BLaER1 treated with 17β-estradiol and CSF1 and Interleukin-3, amounts not matched to agents 10 nM and 100 nM (cell line): ENCODE data around the gene CDCA4.
"Not testable (repeated sequence)": the region's sequence is repeated elsewhere in the genome, so short reads cannot be mapped to it uniquely, and the experiment has no call there.

ENCODE experiments used
- H3K27ac ChIP-seq, 11 experiments: shearing (Covaris generic); formaldehyde crosslinking; 2 replicates each; pipeline ENCODE4 v1.8.1; 2022
- H3K27me3 ChIP-seq, 11 experiments: shearing (Covaris generic); formaldehyde crosslinking; 2 replicates each; pipeline ENCODE4 v1.8.1; 2022
- H3K36me3 ChIP-seq, 11 experiments: shearing (Covaris generic); formaldehyde crosslinking; 2 replicates each; pipeline ENCODE4 v1.8.1; 2022
- H3K4me1 ChIP-seq, 10 experiments: shearing (Covaris generic); formaldehyde crosslinking; 2 replicates each; pipeline ENCODE4 v1.8.1; 2022
- H3K4me2 ChIP-seq, 11 experiments: shearing (Covaris generic); formaldehyde crosslinking; 2 replicates each; pipeline ENCODE4 v1.8.1; 2022
- H3K4me3 ChIP-seq, 10 experiments: shearing (Covaris generic); formaldehyde crosslinking; 2 replicates each; pipeline ENCODE4 v1.8.1; 2022
- H3K9ac ChIP-seq, 11 experiments: shearing (Covaris generic); formaldehyde crosslinking; 2 replicates each; pipeline ENCODE4 v1.8.1; 2022
- H3K9me3 ChIP-seq, 11 experiments: shearing (Covaris generic); formaldehyde crosslinking; replicated peaks in 1 of 11; 2 replicates each; pipeline ENCODE4 v1.8.1; 2022
- H4K20me1 ChIP-seq, 11 experiments: shearing (Covaris generic); formaldehyde crosslinking; 2 replicates each; pipeline ENCODE4 v1.8.1; 2022
- Cebpa-rat ChIP-seq, 11 experiments: shearing (Covaris generic); IDR thresholded peaks; 2 replicates each; pipeline ENCODE4 v1.8.1; 2022

CDCA4 gene

DNA sequence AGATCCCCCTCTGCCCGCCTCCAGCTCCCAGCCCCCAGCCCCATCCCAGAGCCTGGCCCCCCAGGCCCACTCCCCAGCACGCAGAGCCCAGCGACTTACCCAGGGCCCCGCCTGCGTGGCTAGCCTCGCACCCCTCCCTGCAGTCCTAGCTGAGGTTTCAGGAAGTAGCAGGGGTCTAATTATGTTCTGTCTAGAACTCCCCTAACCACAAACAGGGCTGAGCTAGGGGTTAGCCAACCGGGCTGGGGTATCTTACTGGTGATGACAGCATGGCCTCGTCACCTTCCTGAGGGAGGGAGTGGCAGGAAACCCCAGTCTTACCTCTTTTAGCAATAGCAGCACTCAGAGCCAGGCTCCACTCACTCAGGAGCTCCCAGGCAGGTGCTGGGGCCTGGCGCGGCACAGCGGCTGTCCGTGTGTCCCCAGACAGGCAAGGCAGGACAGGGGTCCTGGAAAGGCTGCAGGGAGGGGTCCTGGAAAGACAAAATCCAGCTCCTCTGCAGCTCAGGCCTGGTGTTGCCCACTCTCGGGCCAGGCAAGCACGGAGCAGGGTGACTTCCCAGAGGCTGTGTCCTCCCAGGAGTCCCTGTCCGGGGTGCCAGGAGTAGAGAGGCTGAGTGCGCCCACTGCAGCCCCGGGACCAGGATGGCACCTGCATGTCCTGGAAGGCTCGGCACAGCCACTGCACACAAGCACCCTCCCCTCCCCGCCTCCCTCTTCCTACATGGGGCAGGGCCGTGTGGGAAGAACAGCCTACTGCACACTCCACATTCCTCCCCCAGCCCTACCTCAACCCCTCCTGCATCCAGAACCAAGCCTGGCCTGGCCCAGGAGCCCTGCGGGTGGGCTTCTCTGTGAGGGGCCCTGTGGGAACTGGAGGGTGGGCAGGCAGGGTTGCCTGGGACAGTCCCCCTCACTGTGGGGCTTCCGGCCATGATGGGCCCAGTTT lies 44.7 kb upstream of the CDCA4 start, which contains the start of gene GPR132:
Gene GPR132 (minus strand): TSS at position 151 of the 949 bp plus-strand sequence. CDS start 10,010 bp downstream, outside the sequence.
- peak within 1 kb of the TSS; percentile 96 to 100 (median 98) for H3K4me2 ChIP-seq
- peak within 1 kb of the TSS; percentile 79 to 96 (median 93) for H3K27ac ChIP-seq
- TF ChIP-seq Cebpa-rat (IDR thresholded peaks at IDR 0.05) = peak in 9 of 11 experiments; percentile 16 to 89 (median 63); a peak in 13 of 22 replicates
- peaks cover 0 to 15% (median 0%) of the 10 kb centered on the region in 11 experiments; a peak in 6 of 22 replicates for H4K20me1 ChIP-seq
- no peaks in the 10 kb centered on the region for H3K36me3 ChIP-seq
- H3K4me3 ChIP-seq = peak within 1 kb of the TSS; percentile 57 to 82 (median 71)
- H3K9ac ChIP-seq = peak within 1 kb of the TSS; percentile 80 to 93 (median 87)
- no peaks in the 10 kb centered on the region for H3K9me3 ChIP-seq
- no peaks in the 10 kb centered on the region for H3K27me3 ChIP-seq
- H3K4me1 ChIP-seq = peaks cover 92 to 100% (median 97%) of the 10 kb centered on the region in 10 experiments

DNA sequence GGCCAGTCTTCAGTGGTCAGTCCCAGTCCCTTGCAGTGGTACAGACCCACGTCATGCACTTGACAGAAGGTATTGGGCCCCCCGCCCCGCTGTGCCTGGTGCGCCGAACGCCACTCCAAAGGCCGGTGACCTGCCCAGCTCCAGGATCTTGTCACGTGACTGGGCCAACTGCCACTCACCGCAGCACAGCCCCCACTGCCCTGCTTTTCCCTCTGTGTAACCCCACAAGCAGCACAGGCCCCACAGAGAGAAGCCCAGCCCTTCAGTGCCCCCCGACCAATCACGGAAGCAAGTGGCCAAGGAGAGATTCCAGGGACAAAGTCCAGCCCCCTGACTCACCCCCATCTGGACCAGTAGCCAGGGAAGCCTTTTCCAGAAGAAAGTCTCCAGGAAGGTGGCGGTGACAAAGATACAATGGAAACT lies 43.8 kb upstream of the CDCA4 start:
- Histone ChIP-seq H3K4me3 (peak overlapping the region; percentile 57 to 82 (median 71)), H3K27ac (peak overlapping the region; percentile 79 to 96 (median 93)), H3K36me3 (no peaks in the 10 kb centered on the region), H3K4me1 (peaks cover 92 to 100% (median 97%) of the 10 kb centered on the region in 10 experiments), H3K4me2 (peak overlapping the region; percentile 96 to 100 (median 98)), H4K20me1 (peaks cover 0 to 23% (median 0%) of the 10 kb centered on the region in 11 experiments; a peak in 8 of 22 replicates), H3K9me3 (no peaks in the 10 kb centered on the region), H3K27me3 (no peaks in the 10 kb centered on the region), H3K9ac (peak overlapping the region; percentile 80 to 93 (median 87))
- no peak for TF ChIP-seq Cebpa-rat (IDR thresholded peaks at IDR 0.05)

DNA sequence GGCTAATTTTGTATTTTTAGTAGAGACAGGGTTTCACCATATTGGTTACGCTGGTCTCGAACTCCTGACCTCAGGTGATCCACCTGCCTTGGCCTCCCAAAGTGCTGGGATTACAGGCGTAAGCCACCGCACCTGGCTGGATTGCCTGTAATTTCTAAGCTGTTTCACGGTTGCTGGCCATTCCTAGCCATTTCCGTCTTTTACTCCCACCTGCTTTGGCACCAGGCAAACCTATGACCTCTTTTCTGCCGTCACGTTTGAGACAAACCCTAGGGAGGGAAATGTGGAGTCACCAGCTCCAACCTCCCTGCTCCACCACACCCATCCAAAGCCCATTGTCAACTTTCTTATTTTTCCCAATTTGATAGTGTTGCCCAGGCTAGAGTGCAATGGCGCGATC lies 43.1 kb upstream of the CDCA4 start:
- Histone ChIP-seq H3K4me3 (peak overlapping the region; percentile 57 to 82 (median 71)), H3K9me3 (no peaks in the 10 kb centered on the region), H4K20me1 (peaks cover 0 to 27% (median 5%) of the 10 kb centered on the region in 11 experiments; a peak in 17 of 22 replicates), H3K27me3 (no peaks in the 10 kb centered on the region), H3K36me3 (no peaks in the 10 kb centered on the region), H3K27ac (peak overlapping the region; percentile 79 to 96 (median 93)), H3K9ac (peak overlapping the region; percentile 80 to 93 (median 87); a peak in 20 of 22 replicates), H3K4me2 (peak overlapping the region; percentile 96 to 100 (median 98)), H3K4me1 (peaks cover 92 to 100% (median 99%) of the 10 kb centered on the region in 10 experiments)
- no peak for TF ChIP-seq Cebpa-rat (IDR thresholded peaks at IDR 0.05)

DNA sequence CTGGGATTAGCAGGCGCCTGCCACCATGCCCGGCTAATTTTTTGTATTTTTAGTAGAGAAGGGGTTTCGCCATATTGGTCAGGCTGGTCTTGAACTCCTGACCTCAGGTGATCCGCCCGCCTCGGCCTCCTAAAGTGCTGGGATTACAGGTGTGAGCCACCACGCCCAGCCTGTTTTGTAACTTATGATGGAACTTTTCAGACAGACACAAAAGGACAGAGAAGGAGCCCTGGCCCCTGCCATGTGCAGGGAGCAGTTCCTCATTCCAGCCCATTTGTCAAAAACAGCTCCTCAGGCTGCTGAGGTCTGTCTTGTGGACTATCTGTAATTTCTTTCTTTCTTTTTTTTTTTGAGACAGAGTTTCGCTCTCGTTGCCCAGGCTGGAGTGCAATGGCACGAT lies 42.6 kb upstream of the CDCA4 start:
- Histone ChIP-seq H4K20me1 (peaks cover 0 to 32% (median 10%) of the 10 kb centered on the region in 11 experiments; a peak in 17 of 22 replicates), H3K4me1 (peaks cover 92 to 100% (median 99%) of the 10 kb centered on the region in 10 experiments), H3K4me3 (peak overlapping the region in 8 of 10 experiments; percentile 57 to 82 (median 72); a peak in 15 of 20 replicates), H3K9ac (peak overlapping the region; percentile 20 to 93 (median 87); a peak in 21 of 22 replicates), H3K27ac (peak overlapping the region; percentile 79 to 96 (median 93); a peak in 21 of 22 replicates), H3K4me2 (peak overlapping the region; percentile 96 to 100 (median 98))
- H3K9me3 ChIP-seq, H3K27me3 ChIP-seq, H3K36me3 ChIP-seq: not testable (repeated sequence)

DNA sequence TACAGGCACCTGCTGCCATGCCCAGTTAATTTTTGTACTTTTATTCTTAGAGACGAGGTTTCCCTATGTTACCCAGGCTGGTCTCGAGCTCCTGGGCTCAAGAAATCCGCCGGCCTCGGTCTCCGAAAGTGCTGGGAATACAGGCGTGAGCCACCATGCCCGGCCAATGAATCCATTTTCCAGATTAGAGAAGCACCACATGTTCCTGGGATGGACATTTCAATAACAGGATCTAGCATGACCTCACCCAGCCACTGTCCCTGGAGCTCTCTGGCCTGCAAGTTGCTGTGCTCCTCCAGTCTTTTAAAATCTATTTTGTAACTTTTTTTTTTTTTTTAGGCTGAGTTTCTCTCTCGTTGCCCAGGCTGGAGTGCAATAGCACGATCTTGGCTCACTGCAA lies 42.2 kb upstream of the CDCA4 start:
- no peaks in the 10 kb centered on the region for H3K9me3 ChIP-seq
- peak overlapping the region; percentile 20 to 93 (median 87); a peak in 20 of 22 replicates for H3K9ac ChIP-seq
- TF ChIP-seq Cebpa-rat (IDR thresholded peaks at IDR 0.05) = no peak
- H3K4me2 ChIP-seq = peak overlapping the region; percentile 96 to 100 (median 98)
- peak overlapping the region; percentile 79 to 96 (median 93); a peak in 21 of 22 replicates for H3K27ac ChIP-seq
- no peaks in the 10 kb centered on the region for H3K27me3 ChIP-seq
- H3K4me1 ChIP-seq = peaks cover 94 to 100% (median 99%) of the 10 kb centered on the region in 10 experiments
- H3K4me3 ChIP-seq = peak overlapping the region in 7 of 10 experiments; percentile 46 to 82 (median 73); a peak in 13 of 20 replicates
- H4K20me1 ChIP-seq = peaks cover 0 to 36% (median 15%) of the 10 kb centered on the region in 11 experiments; a peak in 17 of 22 replicates
- peaks cover 0 to 4% (median 0%) of the 10 kb centered on the region in 11 experiments; a peak in 3 of 22 replicates for H3K36me3 ChIP-seq

DNA sequence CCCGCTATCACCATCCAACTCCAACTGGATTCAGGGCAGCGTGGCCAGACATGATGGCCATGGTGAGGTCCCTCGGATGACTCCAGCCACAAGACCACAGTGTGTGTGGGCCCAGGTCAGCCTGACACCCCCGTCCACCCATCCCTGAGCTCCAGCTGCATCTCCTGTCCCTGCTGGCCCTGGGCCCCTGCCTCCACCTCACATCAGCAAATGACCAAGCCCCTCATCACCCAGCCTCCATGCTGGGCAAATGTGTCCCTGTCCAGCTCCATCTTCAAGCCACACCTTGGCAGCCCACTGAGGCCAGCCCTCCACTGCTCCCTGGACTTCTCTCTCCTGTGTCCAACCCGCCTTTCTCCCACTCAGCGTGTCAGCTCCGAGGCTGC lies 41.2 kb upstream of the CDCA4 start:
- Histone ChIP-seq H3K9ac (peak overlapping the region; percentile 74 to 93 (median 87); a peak in 21 of 22 replicates), H3K4me1 (peaks cover 86 to 99% (median 92%) of the 10 kb centered on the region in 10 experiments), H3K27ac (peak overlapping the region; percentile 78 to 96 (median 93); a peak in 21 of 22 replicates), H3K4me3 (peak overlapping the region; percentile 28 to 82 (median 66)), H3K27me3 (no peaks in the 10 kb centered on the region), H4K20me1 (peaks cover 0 to 43% (median 25%) of the 10 kb centered on the region in 11 experiments; a peak in 17 of 22 replicates), H3K36me3 (peaks cover 3 to 12% (median 10%) of the 10 kb centered on the region in 11 experiments; a peak in 21 of 22 replicates), H3K9me3 (no peaks in the 10 kb centered on the region), H3K4me2 (peak overlapping the region; percentile 96 to 100 (median 98))
- TF ChIP-seq Cebpa-rat (IDR thresholded peaks at IDR 0.05) = no peak

DNA sequence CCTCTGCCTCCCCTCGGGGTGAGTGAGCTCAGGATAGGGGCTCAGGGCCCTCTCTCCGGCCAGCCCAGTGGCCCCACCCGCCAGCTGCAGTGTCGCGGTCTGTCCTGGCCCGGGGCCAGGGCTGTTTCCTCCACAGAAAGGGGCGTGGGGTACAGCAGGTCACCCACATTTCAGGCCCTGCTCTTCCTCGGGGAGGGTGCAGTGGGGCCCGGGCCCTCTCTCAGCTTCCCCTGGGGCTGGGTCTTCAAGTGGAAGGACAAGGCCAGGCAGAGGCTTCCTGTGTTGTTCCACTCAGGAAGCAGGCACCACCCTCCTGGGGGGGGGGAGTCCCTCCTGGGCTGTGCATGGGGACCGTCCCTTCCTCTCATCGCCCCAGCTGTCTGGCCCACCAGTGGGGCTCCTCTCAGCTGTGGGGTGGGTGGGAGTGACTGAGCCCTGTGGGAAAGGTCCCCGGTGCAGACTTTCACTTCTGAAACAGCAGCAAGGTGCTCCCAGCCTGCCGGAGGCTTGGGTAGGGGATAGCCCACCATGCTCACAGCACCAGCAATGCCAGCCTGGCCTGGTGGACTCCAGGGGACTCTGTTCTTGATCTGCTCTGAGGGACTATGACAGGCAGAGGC lies 40.7 kb upstream of the CDCA4 start:
- TF ChIP-seq Cebpa-rat (IDR thresholded peaks at IDR 0.05) = no peak
- H3K4me3 ChIP-seq = peak overlapping the region; percentile 28 to 82 (median 66)
- peak overlapping the region; percentile 74 to 93 (median 87) for H3K9ac ChIP-seq

DNA sequence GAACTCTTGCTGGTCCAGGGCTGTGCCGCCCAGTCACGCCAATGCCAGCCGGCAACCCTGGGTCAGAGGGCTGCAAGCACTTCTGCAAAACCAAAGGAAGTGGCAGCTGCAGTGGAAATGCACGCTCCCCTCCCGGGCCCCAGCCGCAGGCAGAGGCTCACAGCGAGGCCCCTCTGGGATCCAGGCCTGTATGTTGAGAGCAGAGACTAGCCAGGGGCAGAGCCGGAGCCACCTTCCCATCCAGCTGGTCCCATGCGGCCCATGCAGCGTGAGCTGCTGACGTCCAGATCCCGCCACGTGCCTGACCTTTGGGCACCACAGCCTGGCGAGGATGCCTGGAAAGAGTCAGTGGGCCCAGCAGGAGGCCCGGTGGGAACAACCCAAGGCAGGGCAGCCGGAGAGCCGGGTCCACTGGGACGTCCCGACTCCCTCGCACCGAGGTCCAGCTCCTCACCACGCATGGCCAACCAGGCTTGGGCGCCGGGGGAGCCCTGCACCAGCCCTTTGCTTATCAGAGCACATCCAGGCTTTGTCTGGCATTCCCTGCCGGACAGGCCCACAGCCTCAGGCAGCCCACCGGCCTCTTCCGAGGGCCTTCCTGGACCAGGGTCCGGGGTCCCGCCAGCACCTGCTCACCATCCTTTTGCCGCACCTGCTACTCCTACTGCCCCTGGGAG lies 40.0 kb upstream of the CDCA4 start:
- H3K4me2 ChIP-seq = peak overlapping the region; percentile 96 to 100 (median 98)
- H3K9ac ChIP-seq = peak overlapping the region; percentile 74 to 93 (median 87)
- H3K27ac ChIP-seq = peak overlapping the region; percentile 78 to 96 (median 93)
- no peak for TF ChIP-seq Cebpa-rat (IDR thresholded peaks at IDR 0.05)
- H3K27me3 ChIP-seq = no peaks in the 10 kb centered on the region
- H3K4me3 ChIP-seq = peak overlapping the region; percentile 28 to 82 (median 66)
- peaks cover 0 to 51% (median 34%) of the 10 kb centered on the region in 11 experiments; a peak in 18 of 22 replicates for H4K20me1 ChIP-seq
- H3K9me3 ChIP-seq = no peaks in the 10 kb centered on the region
- peaks cover 15 to 23% (median 21%) of the 10 kb centered on the region in 11 experiments for H3K36me3 ChIP-seq
- H3K4me1 ChIP-seq = peaks cover 75 to 88% (median 81%) of the 10 kb centered on the region in 10 experiments

More for the DNA sequence above, 40.7 kb upstream of the CDCA4 start:
- H3K4me1 ChIP-seq = peaks cover 81 to 94% (median 87%) of the 10 kb centered on the region in 10 experiments
- H3K36me3 ChIP-seq = peaks cover 8 to 17% (median 15%) of the 10 kb centered on the region in 11 experiments
- peak overlapping the region; percentile 78 to 96 (median 93) for H3K27ac ChIP-seq
- peak overlapping the region; percentile 96 to 100 (median 98) for H3K4me2 ChIP-seq
- H3K27me3 ChIP-seq = no peaks in the 10 kb centered on the region
- H3K9me3 ChIP-seq = no peaks in the 10 kb centered on the region
- peaks cover 0 to 44% (median 30%) of the 10 kb centered on the region in 11 experiments; a peak in 18 of 22 replicates for H4K20me1 ChIP-seq
